ENCODE results near the gene CCDC183. TPM values are rescaled to one million over a fixed set of nuclear protein-coding genes. Genes with fewer than 3 reads are reported as not detected.
A peak's percentile ranks its signal among the peaks of the same experiment; 100 is the strongest.
"Not testable (repeated sequence)": the region's sequence is repeated elsewhere in the genome, so short reads cannot be mapped to it uniquely, and the experiment has no call there.

Gene CCDC183
- total and polyA plus RNA-seq, 9 donors, result 0.47 to 11.8 (median 5.7) TPM

GRCh38 chr9:136786451-136786850, 9.7 kb upstream of the CCDC183 start:
- Histone ChIP-seq H3K9me3 (no peaks in the 10 kb centered on the region), H3K27me3 (no peaks in the 10 kb centered on the region), H3K36me3 (no peaks in the 10 kb centered on the region), H3K27ac (no peak overlapping the region), H3K4me1 (ENCODE audit: insufficient read depth) (no peaks in the 10 kb centered on the region), H3K4me3 (no peak overlapping the region)
- no peak for DNase-seq
- 72 to 76% (median 73%) methylated on average over 10 of the region's 10 CpGs for WGBS, 3 donors
- intact Hi-C loops (cut with DNase I), result loop anchor here (2.0 to 10.0 kb wide), 4 partner anchors 246 to 438 kb away; partner anchors contain the start of genes CYSRT1 (in 1 of the 4), FUT7 (in 1 of the 4), RNF208 (in 1 of the 4) and RNF224 (in 1 of the 4)
- no peak for TF ChIP-seq CTCF (IDR thresholded peaks at IDR 0.05)
- no peak for TF ChIP-seq POLR2A (IDR thresholded peaks at IDR 0.05)
- TF ChIP-seq EP300 (IDR thresholded peaks at IDR 0.05), result no peak

DNA sequence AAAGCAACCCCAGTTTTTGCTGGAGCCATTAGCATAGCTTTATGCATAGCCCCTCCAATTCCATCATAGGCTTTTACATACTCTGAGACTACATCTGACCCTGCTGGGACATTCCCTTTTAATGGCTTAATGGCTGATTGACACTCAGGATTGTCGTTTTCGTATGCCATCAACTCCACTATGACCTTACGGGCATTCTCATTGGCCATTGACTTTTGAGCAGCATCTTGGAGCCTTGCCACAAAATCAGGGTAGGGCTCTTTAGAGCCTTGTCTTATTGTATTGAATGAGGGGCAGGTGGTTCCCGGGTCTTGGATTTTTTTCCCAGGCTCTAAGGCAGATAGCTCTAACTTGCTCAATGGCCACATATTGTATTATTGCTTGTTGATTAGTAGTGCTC, 9.2 kb upstream of the CCDC183 start:
- DNase-seq; H3K27me3 ChIP-seq; H3K9me3 ChIP-seq; H3K36me3 ChIP-seq; H3K4me3 ChIP-seq; H3K4me1 ChIP-seq (ENCODE audit: insufficient read depth); H3K27ac ChIP-seq: not testable (repeated sequence)
- intact Hi-C loops (cut with DNase I), result loop anchor here (2.0 to 10.0 kb wide), 4 partner anchors 245 to 438 kb away; partner anchors contain the start of genes CYSRT1 (in 1 of the 4), FUT7 (in 1 of the 4), RNF208 (in 1 of the 4) and RNF224 (in 1 of the 4)
- 40 to 51% (median 44%) methylated on average over 4 of the region's 4 CpGs for WGBS, 3 donors

GRCh38 chr9:136787690-136788400, 8.3 kb upstream of the CCDC183 start:
- Histone ChIP-seq H3K4me1 (ENCODE audit: insufficient read depth) (peaks cover 7% of the 10 kb centered on the region), H3K27me3 (no peaks in the 10 kb centered on the region), H3K4me3 (no peak overlapping the region), H3K36me3 (no peaks in the 10 kb centered on the region), H3K27ac (no peak overlapping the region), H3K9me3 (no peaks in the 10 kb centered on the region)
- DNase-seq, result peak in 4 of 5 donors; percentile 69 to 77 (median 76)
- intact Hi-C loops (cut with DNase I), result loop anchor here (2.0 to 10.0 kb wide), 5 partner anchors 244 to 437 kb away; partner anchors contain the start of genes CYSRT1 (in 1 of the 4), FUT7 (in 1 of the 4), RNF208 (in 1 of the 4) and RNF224 (in 1 of the 4)
- 12 to 14% (median 14%) methylated on average over 21 of the region's 21 CpGs for WGBS, 3 donors
- TF ChIP-seq CTCF (IDR thresholded peaks at IDR 0.05) (peak; percentile 87 to 93 (median 88)), POLR2A (IDR thresholded peaks at IDR 0.05) (no peak)

DNA sequence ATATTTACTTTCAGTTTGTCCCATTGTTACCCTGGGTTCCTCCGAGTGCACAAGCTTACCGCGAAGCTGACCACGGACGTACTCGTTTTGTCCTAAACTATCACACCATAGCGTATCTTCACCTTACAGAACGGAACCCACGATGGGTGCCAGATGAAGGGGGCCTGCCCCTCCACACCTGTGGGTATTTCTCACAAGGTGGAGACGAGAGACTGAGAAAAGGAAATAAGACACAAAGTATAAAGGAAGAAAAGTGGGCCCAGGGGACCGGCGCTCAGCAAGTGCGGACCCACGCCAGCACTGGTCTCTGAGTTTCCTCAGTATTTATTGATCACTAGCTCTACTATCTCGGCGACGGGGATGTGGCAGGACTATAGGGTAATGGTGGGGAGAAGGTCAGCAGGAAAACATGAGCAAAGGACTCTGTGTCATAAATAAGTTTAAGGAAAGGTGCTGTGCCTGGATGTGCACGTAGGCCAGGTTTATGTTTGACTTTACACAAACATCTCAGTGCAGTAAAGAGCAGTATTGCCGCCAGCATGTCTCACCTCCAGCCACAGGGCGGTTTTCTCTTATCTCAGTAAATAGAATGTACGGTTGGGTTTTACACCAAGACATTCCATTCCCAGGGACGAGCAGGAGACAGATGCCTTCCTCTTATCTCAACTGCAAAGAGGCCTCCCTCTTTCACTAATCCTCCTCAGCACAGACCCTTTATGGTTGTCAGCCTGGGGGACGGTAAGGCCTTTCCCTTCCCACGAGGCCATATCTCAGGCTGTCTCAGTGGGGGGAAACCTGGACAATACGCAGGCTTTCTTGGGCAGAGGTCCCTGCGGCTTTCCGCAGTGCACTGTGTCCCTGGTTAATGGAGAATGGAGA, 7.3 kb upstream of the CCDC183 start:
- H3K4me1 ChIP-seq (ENCODE audit: insufficient read depth), result not testable (repeated sequence)
- WGBS, 3 donors, result 50 to 51% (median 51%) methylated on average over 27 of the region's 27 CpGs

GRCh38 chr9:136789523-136789937, 6.6 kb upstream of the CCDC183 start:
- 57 to 66% (median 60%) methylated on average over 3 of the region's 3 CpGs for WGBS, 3 donors
- TF ChIP-seq EP300 (IDR thresholded peaks at IDR 0.05) (no peak), CTCF (IDR thresholded peaks at IDR 0.05) (no peak), POLR2A (IDR thresholded peaks at IDR 0.05) (no peak)
- H3K27ac ChIP-seq, result no peak overlapping the region

More for the DNA sequence above, 7.3 kb upstream of the CCDC183 start:
- not testable (repeated sequence) for H3K27me3 ChIP-seq, H3K4me3 ChIP-seq, H3K36me3 ChIP-seq, H3K9me3 ChIP-seq, H3K27ac ChIP-seq
- intact Hi-C loops (cut with DNase I), result loop anchor here in 3 of 4 donors (2.0 to 10.0 kb wide), 4 partner anchors 243 to 436 kb away; partner anchors contain the start of genes CYSRT1 (in 1 of the 3), FUT7 (in 1 of the 3), RNF208 (in 1 of the 3) and RNF224 (in 1 of the 3)
- peak in 1 of 5 donors; percentile 46 for DNase-seq

More at GRCh38 chr9:136789523-136789937, 6.6 kb upstream of the CCDC183 start:
- Histone ChIP-seq H3K36me3 (no peaks in the 10 kb centered on the region), H3K9me3 (no peaks in the 10 kb centered on the region), H3K4me1 (ENCODE audit: insufficient read depth) (peaks cover 7% of the 10 kb centered on the region), H3K27me3 (no peaks in the 10 kb centered on the region), H3K4me3 (no peak overlapping the region)
- intact Hi-C loops (cut with DNase I), result loop anchor here in 3 of 4 donors (2.0 to 10.0 kb wide), 4 partner anchors 243 to 435 kb away; partner anchors contain the start of genes CYSRT1 (in 1 of the 3), FUT7 (in 1 of the 3), RNF208 (in 1 of the 3) and RNF224 (in 1 of the 3)
- DNase-seq, result no peak
